Stimulated activated CD4-positive, alpha-beta T cell treated with anti-CD3 and anti-CD28 coated beads, Interleukin-12 subunit alpha, Interleukin-12 subunit beta, amount 100 ng/mL, for 24 hours (primary cell): ENCODE measurements around the gene CLEC18B.
"Not testable (repeated sequence)": the region's sequence is repeated elsewhere in the genome, so short reads cannot be mapped to it uniquely, and the experiment has no call there.

Experiments used
- DNase-seq, 2 experiments: peaks; one replicate each; pipeline ENCODE4 v3.0.0-alpha.2; 2020; ENCODE audit warnings: low read depth in 2 of 2

The CLEC18B gene

DNA sequence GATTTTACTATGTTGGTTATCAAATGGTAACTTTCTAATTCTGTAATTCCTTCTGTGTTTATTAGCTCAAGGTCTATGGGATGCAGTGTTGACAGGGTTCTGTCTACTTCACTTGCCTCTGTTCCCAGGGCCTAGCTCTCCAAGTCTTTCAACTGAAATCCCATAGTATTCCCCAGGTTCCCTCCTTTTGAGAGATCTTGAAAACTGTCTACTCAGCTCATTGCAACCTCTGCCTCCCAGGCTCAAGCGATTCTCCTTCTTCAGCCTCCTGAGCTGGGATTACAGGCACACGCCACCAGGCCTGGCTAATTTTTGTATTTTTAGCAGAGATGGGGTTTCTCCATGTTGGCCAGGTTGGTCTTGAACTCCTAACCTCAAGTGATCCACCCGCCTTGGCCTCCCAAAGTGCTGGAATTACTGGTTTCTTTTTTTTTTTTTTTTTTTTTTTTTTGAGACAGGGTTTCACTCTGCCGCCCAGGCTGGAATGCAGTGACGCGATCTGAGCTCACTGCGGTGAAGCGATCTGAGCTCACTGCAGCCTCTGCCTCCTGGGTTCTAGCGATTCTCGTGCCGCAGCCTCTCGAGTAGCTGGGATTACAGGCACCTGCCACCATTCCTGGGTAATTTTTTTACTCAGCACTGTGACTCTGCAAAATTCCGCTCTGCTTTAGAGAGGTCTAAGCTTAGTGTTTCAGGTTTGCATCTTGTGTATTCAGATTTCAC, 22.5 kb upstream of the CLEC18B start:
- DNase-seq: not testable (repeated sequence)

DNA sequence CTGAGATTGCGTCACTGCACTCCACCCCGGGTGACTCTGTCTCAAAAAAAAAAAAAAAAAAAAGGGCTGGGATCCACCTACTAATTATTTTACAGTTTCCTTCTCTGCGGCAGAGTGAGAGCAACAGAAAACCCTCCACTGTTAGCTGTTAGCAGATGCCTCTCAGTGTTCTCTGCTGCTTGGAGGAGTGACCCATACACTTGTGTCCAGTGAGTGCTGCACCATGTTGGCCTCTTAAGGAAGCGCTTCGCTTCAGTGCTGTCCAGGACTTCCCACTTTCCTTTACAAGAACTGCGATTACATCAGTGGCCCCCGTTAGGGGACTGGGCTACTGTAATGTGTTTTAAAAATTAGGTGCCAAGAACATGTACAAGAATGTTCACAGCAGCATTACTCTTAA, 18.4 kb upstream of the CLEC18B start:
- DNase-seq: no peak

GRCh38 chr16:74438492-74438979, 17.3 kb upstream of the CLEC18B start:
- no peak for DNase-seq

- DNase-seq: no peak
Observed at GRCh38 chr16:74431516-74431915, 10.2 kb upstream of the CLEC18B start.

DNA sequence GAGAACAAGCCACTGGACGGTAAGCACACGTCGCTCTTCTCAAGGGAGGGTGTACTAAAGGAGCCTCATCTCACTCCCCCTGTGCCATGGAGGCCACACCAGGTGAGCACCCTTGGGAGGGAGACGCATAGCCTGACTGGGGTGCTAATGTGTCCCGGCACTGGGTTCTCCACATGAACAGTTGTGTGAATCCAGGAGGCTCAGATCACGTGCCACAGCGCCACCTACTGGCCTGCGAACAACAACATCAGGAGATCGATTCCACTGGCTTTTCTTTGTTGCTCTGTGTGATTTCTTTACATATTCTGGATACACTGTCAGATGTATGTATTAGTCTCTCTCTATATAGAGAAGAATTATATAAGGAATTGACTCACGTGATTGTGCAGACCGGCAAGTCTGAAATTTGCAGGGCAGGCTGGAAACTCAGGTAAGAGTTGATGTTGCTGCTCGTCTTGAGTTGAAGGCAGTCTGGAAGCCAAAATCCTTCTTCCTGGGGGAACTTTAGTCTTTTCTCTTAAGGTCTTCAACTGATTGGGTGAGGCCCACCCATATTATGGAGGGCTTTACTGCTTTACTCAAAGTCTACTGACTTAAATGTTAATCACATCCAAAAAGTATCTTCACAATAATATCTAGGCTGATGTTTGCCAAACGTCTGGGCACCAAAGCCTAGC, 8.9 kb upstream of the CLEC18B start:
- peak; percentile 12 to 41 for DNase-seq

- DNase-seq: not testable (repeated sequence)
Observed at GRCh38 chr16:74428493-74428892, 7.2 kb upstream of the CLEC18B start.

GRCh38 chr16:74425751-74426150, 4.5 kb upstream of the CLEC18B start:
- not testable (repeated sequence) for DNase-seq

GRCh38 chr16:74423721-74424120, 2.4 kb upstream of the CLEC18B start:
- not testable (repeated sequence) for DNase-seq

- DNase-seq: not testable (repeated sequence)
Observed at GRCh38 chr16:74422086-74422485, 808 bp upstream of the CLEC18B start.

DNA sequence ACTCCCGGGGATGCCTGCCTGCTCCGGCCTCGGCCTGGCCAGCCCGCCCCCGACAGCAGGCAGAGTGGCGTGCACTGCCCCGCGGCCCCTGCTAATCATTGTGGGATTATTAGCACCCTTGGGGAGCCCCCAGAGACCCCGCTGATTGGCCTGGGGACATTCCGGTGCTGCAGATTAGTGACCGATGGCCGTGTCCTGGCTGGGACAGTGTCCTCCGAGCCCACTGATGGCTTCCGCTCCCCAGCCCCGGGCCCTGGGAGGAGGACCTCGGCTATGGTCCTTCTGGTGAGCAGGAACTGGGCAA, 156 bp upstream of the CLEC18B start:
- not testable (repeated sequence) for DNase-seq

DNA sequence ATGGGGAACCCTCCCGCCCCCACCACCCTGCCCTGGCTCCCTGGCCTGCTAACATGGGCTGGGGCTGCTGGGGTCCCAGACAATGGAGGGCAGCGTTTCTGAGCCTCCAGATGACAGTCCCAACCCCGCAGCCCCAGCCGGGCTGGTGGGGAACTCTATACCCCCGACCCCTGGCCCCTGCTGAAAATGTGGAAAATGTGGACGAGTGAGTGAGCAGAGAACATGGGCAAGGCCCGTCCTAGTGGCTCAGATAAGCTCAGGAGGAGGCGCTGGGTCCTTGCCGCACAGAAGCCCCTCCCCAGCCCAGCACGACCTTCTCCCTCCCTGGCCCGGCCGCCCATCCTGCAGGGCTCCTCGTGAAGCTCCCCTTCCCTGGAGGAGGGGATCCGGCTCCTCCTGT, 1.5 kb downstream of the CLEC18B start:
- not testable (repeated sequence) for DNase-seq

DNA sequence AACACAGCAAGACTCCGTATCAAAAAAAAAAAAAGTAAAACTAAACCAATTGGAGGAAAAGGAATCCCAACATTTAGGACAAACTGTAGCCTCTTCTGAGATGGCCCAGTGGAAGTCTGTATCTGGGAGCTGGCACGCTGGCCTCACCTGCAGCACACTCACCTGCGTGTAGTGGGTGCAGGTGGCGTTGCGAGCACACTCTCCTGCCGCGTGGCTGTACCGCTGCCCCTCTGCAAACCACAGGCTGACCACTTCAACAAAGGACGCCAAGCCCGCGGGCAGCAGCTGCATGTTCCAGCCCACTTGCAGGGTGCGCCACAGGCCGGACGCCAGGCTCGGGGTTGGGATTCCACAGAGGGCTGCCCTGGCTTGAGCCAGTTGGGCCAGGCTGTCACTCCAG, 3.4 kb downstream of the CLEC18B start:
- not testable (repeated sequence) for DNase-seq

DNA sequence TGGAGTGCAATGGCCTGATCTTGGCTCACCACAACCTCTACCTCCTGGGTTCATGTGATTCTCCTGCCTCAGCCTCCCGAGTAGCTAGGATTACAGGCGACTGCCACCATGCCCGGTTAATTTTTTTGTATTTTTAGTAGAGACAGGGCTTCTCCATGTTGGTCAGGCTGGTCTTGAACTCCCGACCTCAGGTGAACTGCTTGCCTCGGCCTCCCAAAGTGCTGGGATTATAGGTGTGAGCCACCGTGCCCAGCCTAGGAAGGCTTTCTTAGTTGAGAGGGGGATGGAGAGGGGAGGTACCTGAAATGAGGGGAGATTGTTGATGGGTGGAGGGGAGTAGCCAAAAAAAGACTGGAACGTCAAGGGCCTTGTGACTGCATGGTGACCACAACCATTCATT, 7.4 kb downstream of the CLEC18B start:
- not testable (repeated sequence) for DNase-seq

GRCh38 chr16:74413485-74413884, 7.8 kb downstream of the CLEC18B start:
- not testable (repeated sequence) for DNase-seq

DNA sequence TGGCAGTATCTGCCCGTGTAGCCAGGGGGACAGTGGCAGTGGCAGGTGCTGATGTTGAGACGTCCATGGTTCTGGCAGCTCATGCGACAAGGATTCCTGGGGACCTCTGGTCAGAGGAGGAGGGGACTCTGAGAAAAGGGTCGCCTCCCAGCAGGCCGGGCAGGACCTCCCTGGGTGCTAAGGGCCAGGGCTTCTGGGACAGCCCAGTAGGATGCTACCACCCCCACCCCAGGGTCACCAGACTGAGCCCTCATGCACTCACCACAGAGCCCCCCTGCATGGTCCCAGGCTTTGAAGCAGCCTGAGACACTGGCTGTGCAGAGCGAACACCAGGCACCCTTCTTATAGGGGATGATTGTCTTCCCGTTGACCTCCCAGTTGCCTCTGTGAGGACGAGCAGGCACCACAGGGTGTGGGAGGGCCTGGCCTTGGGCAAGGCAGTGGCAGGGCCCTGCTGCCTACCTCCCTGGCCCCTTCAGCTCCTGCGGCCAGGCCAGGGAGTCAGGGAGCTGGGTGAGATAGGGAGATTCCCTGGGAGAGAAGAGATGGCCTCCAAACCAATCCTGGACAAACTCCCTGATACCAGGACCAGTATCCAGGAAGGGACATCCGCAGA, 8.4 kb downstream of the CLEC18B start:
- DNase-seq: not testable (repeated sequence)

DNA sequence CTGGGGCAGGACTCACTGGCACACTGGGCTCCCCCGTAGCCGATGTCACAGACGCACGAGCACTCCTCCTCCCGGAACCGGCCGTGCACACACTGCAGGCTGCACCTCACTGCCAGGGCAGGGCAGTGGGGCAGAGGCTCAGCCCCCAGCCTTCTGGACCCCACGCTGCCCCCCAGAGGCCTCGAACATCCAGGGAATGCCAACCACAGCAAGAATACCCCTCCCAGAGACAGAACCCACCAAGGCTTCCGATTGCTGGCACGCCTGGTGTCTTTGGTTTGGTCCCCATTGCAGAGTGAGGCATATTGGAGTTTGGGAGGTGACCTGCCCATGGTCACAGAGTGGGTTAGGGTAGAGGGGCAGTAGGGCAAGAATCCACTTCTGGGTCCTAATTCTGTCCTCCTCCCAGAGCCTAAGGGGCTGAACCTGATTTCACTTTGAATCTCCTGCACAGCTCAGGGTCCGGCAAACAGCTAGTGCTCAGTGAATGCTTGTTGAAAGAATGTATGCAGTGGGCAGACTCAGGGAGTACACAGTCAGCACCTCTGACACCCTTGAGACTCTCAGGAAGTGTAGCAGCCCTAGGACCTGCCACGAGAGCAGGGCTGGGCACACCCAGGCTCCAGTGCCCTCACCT, 9.0 kb downstream of the CLEC18B start:
- DNase-seq: not testable (repeated sequence)

DNA sequence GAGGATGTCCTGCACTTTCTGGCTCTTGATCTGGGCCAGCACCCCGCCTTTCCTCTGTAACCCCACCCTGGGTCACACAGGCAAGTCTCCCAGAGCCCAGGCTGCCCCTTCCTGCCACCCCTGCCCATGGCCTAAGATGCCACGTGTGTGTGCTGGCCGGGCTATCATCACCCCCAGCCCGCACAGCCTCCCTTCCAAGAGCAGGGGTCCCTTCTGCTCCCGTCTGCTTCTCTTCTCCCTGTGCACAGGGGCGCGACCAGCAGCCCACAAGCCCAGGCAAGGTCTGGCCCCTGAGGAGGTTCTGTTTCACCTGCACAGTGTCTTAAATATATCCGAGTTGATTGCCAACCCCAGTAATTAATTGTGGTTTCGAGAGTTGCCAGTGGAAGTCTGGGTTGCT, 10.3 kb downstream of the CLEC18B start:
- not testable (repeated sequence) for DNase-seq

GRCh38 chr16:74410057-74410957, 11.0 kb downstream of the CLEC18B start:
- not testable (repeated sequence) for DNase-seq

DNA sequence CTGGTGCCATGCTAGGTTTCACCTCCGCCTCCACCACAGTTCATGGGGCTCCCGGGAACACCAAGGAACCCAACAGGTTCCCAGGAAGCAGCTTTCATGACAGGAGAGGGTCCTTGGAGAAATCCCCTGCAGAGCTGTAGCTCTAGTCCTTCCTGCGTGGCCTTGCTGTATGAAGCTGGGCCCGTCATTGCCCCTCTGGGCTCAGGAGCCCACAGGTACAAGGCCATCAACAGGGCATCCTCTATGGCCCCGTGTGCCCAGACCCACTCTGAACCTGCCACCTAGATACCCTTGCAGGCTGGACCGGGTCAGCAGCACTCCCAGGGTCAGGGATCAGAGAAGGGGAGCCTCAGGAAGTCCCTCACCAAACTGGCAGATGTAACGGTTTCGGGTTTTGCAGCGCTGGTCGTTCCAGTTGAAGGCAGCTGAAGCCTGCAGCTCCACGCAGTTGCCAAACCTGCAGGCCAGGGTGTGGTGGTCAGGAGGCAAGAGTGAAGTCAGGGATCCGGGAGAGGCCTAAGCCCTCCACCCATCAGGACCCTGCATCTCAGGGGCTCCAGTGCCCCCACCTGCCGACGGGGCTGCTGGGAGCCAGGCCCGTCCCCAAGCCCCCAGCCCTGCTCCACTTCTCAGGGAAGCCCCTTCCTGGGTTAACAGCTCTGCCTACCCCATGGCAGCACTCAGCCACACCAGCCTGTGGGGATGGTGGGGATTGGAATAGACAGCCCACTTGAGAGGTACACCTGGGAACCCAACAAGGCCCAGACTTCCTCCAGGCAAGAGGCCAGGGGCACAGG, 11.9 kb downstream of the CLEC18B start:
- DNase-seq: not testable (repeated sequence)

DNA sequence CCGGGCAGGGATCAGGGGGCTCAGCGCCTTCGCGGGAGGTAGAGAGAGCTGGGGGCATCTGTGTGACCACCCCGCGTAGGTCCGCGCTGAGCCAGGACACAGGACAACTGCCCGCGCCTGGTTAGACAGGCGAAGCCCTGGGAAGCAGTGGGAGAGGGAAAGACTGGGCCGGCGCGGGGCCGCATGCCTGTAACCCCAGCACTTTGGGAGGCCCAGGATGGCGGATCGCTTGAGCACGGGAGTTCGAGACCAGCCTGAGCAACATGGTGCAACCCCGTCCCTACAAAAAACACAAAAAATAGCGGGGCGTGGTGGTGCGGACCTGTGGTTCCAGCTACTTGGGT, 13.9 kb downstream of the CLEC18B start:
- DNase-seq: not testable (repeated sequence)
